WTC11 (cell line): Measurements from ENCODE around the gene MDGA2. TPM values are rescaled to one million over a fixed set of nuclear protein-coding genes. Genes with fewer than 3 reads are reported as not detected.
"Not testable (repeated sequence)": the region's sequence is repeated elsewhere in the genome, so short reads cannot be mapped to it uniquely, and the experiment has no call there.

ENCODE experiments used
- ATAC-seq: fragments of 200-7000 bp; cut with Tn5 transposase; 2 replicates; pipeline ENCODE4 v1.10.0; 2021; ENCODE audit warnings: mild to moderate bottlenecking, moderate library complexity
- CTCF ChIA-PET: fragments of 300-600 bp; sonication (Branson Sonifier 250); formaldehyde crosslinking; loops from one replicate; lab custom pipeline; 2021; ENCODE audit warnings: antibody characterized with exemption; lab: Charles Lee
- POLR2A ChIA-PET: fragments of 350-600 bp; sonication (Branson Sonifier 250); formaldehyde crosslinking; loops from one replicate; lab custom pipeline; 2021; ENCODE audit warnings: antibody characterized with exemption; lab: Charles Lee
- DNase-seq: peaks from one replicate; pipeline ENCODE4 v3.0.0; 2021; ENCODE audit warnings: low spot score
- H3K27ac Mint-ChIP-seq: 2 replicates; pipeline ENCODE4 v1.8.0; 2021; ENCODE audit warnings: mixed read lengths
- H3K27me3 Mint-ChIP-seq: 2 replicates; pipeline ENCODE4 v1.8.0; 2021; ENCODE audit warnings: low read depth, mild to moderate bottlenecking, moderate library complexity, mixed read lengths
- H3K36me3 Mint-ChIP-seq: 2 replicates; pipeline ENCODE4 v1.8.0; 2021; ENCODE audit warnings: mixed read lengths
- H3K4me1 Mint-ChIP-seq: 2 replicates; pipeline ENCODE4 v1.8.0; 2022; ENCODE audit warnings: mixed read lengths
- H3K4me3 Mint-ChIP-seq: 2 replicates; pipeline ENCODE4 v1.8.0; 2021; ENCODE audit warnings: mild to moderate bottlenecking, moderate library complexity, mixed read lengths
- H3K9me3 Mint-ChIP-seq: 2 replicates; pipeline ENCODE4 v1.8.0; 2021; ENCODE audit warnings: mixed read lengths
- AR ChIP-seq: fragments of 250-450 bp; sonication (Bioruptor Pico); IDR thresholded peaks from 2 replicates; pipeline ENCODE4 v1.9.0; 2021; ENCODE audit warnings: mild to moderate bottlenecking
- CDX4 ChIP-seq: fragments of 250-450 bp; sonication (Bioruptor Pico); IDR thresholded peaks from 2 replicates; pipeline ENCODE4 v1.9.0; 2021; ENCODE audit warnings: moderate library complexity, mild to moderate bottlenecking, inconsistent platforms, borderline replicate concordance
- CREM ChIP-seq: sonication (generic); formaldehyde crosslinking; IDR thresholded peaks from 2 replicates; pipeline ENCODE4 v1.8.1; 2022; ENCODE audit warnings: mild to moderate bottlenecking, missing genetic modification reagents, moderate library complexity
- EMX1 ChIP-seq: fragments of 250-450 bp; sonication (Bioruptor Pico); IDR thresholded peaks from 2 replicates; pipeline ENCODE4 v1.8.0; 2021; ENCODE audit warnings: mild to moderate bottlenecking
- FOXK1 ChIP-seq: sonication (generic); formaldehyde crosslinking; IDR thresholded peaks from 2 replicates; pipeline ENCODE4 v1.8.0; 2022; ENCODE audit warnings: mild to moderate bottlenecking, moderate library complexity, missing genetic modification reagents
- HMGA2 ChIP-seq: fragments of 250-450 bp; sonication (Bioruptor Pico); IDR thresholded peaks from 2 replicates; pipeline ENCODE4 v1.4.0; 2021; ENCODE audit warnings: mild to moderate bottlenecking, moderate library complexity
- HMGXB4 ChIP-seq: sonication (generic); formaldehyde crosslinking; IDR thresholded peaks from 2 replicates; pipeline ENCODE4 v1.8.1; 2023; ENCODE audit warnings: mild to moderate bottlenecking, moderate library complexity, missing genetic modification reagents
- IRF2 ChIP-seq: sonication (generic); formaldehyde crosslinking; IDR thresholded peaks from 2 replicates; pipeline ENCODE4 v1.8.0; 2022; ENCODE audit warnings: low read depth, missing genetic modification reagents, borderline replicate concordance
- JUN ChIP-seq: sonication (generic); formaldehyde crosslinking; IDR thresholded peaks from 2 replicates; pipeline ENCODE4 v1.8.0; 2023; ENCODE audit warnings: mild to moderate bottlenecking, missing genetic modification reagents
- NFE2L1 ChIP-seq: sonication (generic); formaldehyde crosslinking; IDR thresholded peaks from 2 replicates; pipeline ENCODE4 v1.8.1; 2023; ENCODE audit warnings: missing genetic modification reagents
- SOX15 ChIP-seq: fragments of 250-450 bp; sonication (Bioruptor Pico); IDR thresholded peaks from 2 replicates; pipeline ENCODE4 v1.9.0; 2021; ENCODE audit warnings: mild to moderate bottlenecking
- STAT6 ChIP-seq: sonication (generic); formaldehyde crosslinking; conservative IDR thresholded peaks from 2 replicates; pipeline ENCODE4 v1.8.1; 2023; ENCODE audit warnings: mild to moderate bottlenecking, low read depth, missing genetic modification reagents, moderate library complexity
- TEAD1 ChIP-seq: sonication (generic); formaldehyde crosslinking; IDR thresholded peaks from 2 replicates; pipeline ENCODE4 v1.8.0; 2022; ENCODE audit warnings: mild to moderate bottlenecking, missing genetic modification reagents
- ZBTB43 ChIP-seq: sonication (generic); formaldehyde crosslinking; IDR thresholded peaks from 2 replicates; pipeline ENCODE4 v1.8.1; 2023; ENCODE audit warnings: mild to moderate bottlenecking, missing genetic modification reagents
- ZNF121 ChIP-seq: sonication (generic); formaldehyde crosslinking; IDR thresholded peaks from 2 replicates; pipeline ENCODE4 v1.8.0; 2023; ENCODE audit warnings: missing genetic modification reagents
- ZNF219 ChIP-seq: sonication (generic); formaldehyde crosslinking; IDR thresholded peaks from 2 replicates; pipeline ENCODE4 v1.8.0; 2023; ENCODE audit warnings: missing genetic modification reagents, mild to moderate bottlenecking, borderline replicate concordance
- ZNF512 ChIP-seq: sonication (generic); formaldehyde crosslinking; IDR thresholded peaks from 2 replicates; pipeline ENCODE4 v1.8.1; 2022; ENCODE audit warnings: missing genetic modification reagents, borderline replicate concordance
- ZNF671 ChIP-seq: fragments of 250-450 bp; sonication (Bioruptor Pico); IDR thresholded peaks from 2 replicates; pipeline ENCODE4 v1.8.0; 2021; ENCODE audit warnings: mild to moderate bottlenecking
- total RNA-seq: library from RNA; stranded (reverse); gene quantifications from 3 replicates; pipeline ENCODE4 v1.2.3, GENCODE V29; 2021

Gene MDGA2
- total RNA-seq, 1 experiment from 2014 or later = 4.9 TPM

GRCh38 chr14:47297374-47297773 lies 378.0 kb downstream of the MDGA2 start:
- TF ChIP-seq ZBTB43 (CRISPR knock-in tag) (no peak), IRF2 (CRISPR knock-in tag) (no peak), TEAD1 (CRISPR knock-in tag) (no peak), ZNF671 (CRISPR knock-in tag) (no peak), ZNF512 (no peak), CDX4 (CRISPR knock-in tag) (no peak), FOXK1 (CRISPR knock-in tag) (no peak), HMGA2 (CRISPR knock-in tag) (no peak), CREM (CRISPR knock-in tag) (no peak)
- CTCF ChIA-PET = no interaction called here
- 0 out of 2 replicates have a peak, but pooled peaks cover 2% of the 10 kb centered on the region for H3K4me1 Mint-ChIP-seq
- ATAC-seq = no peak
- no peaks in the 10 kb centered on the region; the same call in 1 of the 2 replicates for H3K36me3 Mint-ChIP-seq
- no peak overlapping the region for H3K27ac Mint-ChIP-seq
- DNase-seq = no peak
- 0 out of 2 replicates have a peak, but pooled peaks cover 2% of the 10 kb centered on the region for H3K27me3 Mint-ChIP-seq
- POLR2A ChIA-PET = no interaction called here
- H3K4me3 Mint-ChIP-seq = no peak overlapping the region
- H3K9me3 Mint-ChIP-seq = peaks cover 10% of the 10 kb centered on the region

- Mint-ChIP-seq H3K4me1 (no peaks in the 10 kb centered on the region), H3K36me3 (peaks cover 2% of the 10 kb centered on the region; the same call in 1 of the 2 replicates), H3K4me3 (no peak overlapping the region), H3K9me3 (0 out of 2 replicates have a peak, but pooled peaks cover 6% of the 10 kb centered on the region), H3K27me3 (no peaks in the 10 kb centered on the region; the same call in 1 of the 2 replicates), H3K27ac (no peak overlapping the region)
- POLR2A ChIA-PET = no interaction called here
- no peak for TF ChIP-seq ZNF219 (CRISPR knock-in tag)
- no peak for TF ChIP-seq ZNF671 (CRISPR knock-in tag)
- no peak for TF ChIP-seq EMX1
- TF ChIP-seq AR (CRISPR knock-in tag) = no peak
- TF ChIP-seq NFE2L1 (CRISPR knock-in tag) = no peak
- no peak for TF ChIP-seq HMGXB4
- no peak for TF ChIP-seq ZNF121 (CRISPR knock-in tag)
- TF ChIP-seq FOXK1 (CRISPR knock-in tag) = no peak
- TF ChIP-seq JUN (CRISPR knock-in tag) = no peak
- no peak for TF ChIP-seq STAT6 (CRISPR knock-in tag)
- no peak for TF ChIP-seq SOX15 (CRISPR knock-in tag)
- ATAC-seq (no peak), DNase-seq (no peak)
- CTCF ChIA-PET = no interaction called here
Measured at GRCh38 chr14:47284283-47284682, 391.1 kb downstream of the MDGA2 start.

GRCh38 chr14:47281761-47282160 lies 393.6 kb downstream of the MDGA2 start:
- CTCF ChIA-PET, POLR2A ChIA-PET, H3K27me3 Mint-ChIP-seq, H3K4me3 Mint-ChIP-seq, ATAC-seq, H3K27ac Mint-ChIP-seq, H3K36me3 Mint-ChIP-seq, DNase-seq, H3K9me3 Mint-ChIP-seq: not testable (repeated sequence)
- H3K4me1 Mint-ChIP-seq = peaks cover 10% of the 10 kb centered on the region
